HL-60 (cell line): ENCODE measurements around the gene ATP1B3.

Experiments used
- DNase-seq, 2 experiments: peaks; one replicate each; pipeline ENCODE4 v3.0.0-alpha.2; 2010 to 2020; ENCODE audit warnings: low read depth in 1 of 2, low spot score in 1 of 2
- H3K27ac ChIP-seq: fragments of 250-450 bp; sonication (Bioruptor Pico); replicated peaks from 2 replicates; pipeline ENCODE4 v1.5.1; 2020; ENCODE audit warnings: mild to moderate bottlenecking, moderate library complexity
- H3K27me3 ChIP-seq: fragments of 250-450 bp; sonication (Bioruptor Pico); 2 replicates; pipeline ENCODE4 v1.5.1; 2021; ENCODE audit warnings: mild to moderate bottlenecking, moderate library complexity; ENCODE audit not compliant: insufficient read depth, poor library complexity, severe bottlenecking
- H3K4me3 ChIP-seq: replicated peaks from 2 replicates; pipeline ENCODE4 v1.5.1; 2011; ENCODE audit warnings: mild to moderate bottlenecking, control low read depth, low read length; ENCODE audit not compliant: insufficient read depth
- CTCF ChIP-seq: IDR thresholded peaks from one replicate; pipeline ENCODE4 v1.5.1; 2011; ENCODE audit warnings: low read length, control low read depth, inconsistent platforms; ENCODE audit not compliant: insufficient read depth
- POLR2AphosphoS5 ChIP-seq: IDR thresholded peaks from 2 replicates; pipeline ENCODE4 v1.6.1; 2012; ENCODE audit warnings: low read depth
- REST ChIP-seq: IDR thresholded peaks from 2 replicates; pipeline ENCODE4 v1.6.1; 2012; ENCODE audit warnings: low read depth; ENCODE audit not compliant: insufficient replicate concordance
- SPI1 ChIP-seq: IDR thresholded peaks from 2 replicates; pipeline ENCODE4 v1.6.1; 2012; ENCODE audit warnings: low read depth, mild to moderate bottlenecking, borderline replicate concordance

The ATP1B3 gene

GRCh38 chr3:141830508-141830907 is 45.9 kb upstream of the ATP1B3 start:
- no peak for DNase-seq
- Histone ChIP-seq H3K27ac (no peak overlapping the region), H3K4me3 (no peak overlapping the region), H3K27me3 (no peaks in the 10 kb centered on the region)
- TF ChIP-seq POLR2AphosphoS5 = no peak
- no peak for TF ChIP-seq CTCF
- TF ChIP-seq REST = no peak
- TF ChIP-seq SPI1 = no peak

GRCh38 chr3:141834292-141834691 is 42.2 kb upstream of the ATP1B3 start:
- H3K4me3 ChIP-seq = no peak overlapping the region
- DNase-seq = no peak
- H3K27me3 ChIP-seq = no peaks in the 10 kb centered on the region
- H3K27ac ChIP-seq = no peak overlapping the region
- TF ChIP-seq CTCF = no peak

GRCh38 chr3:141835557-141836229 is 40.8 kb upstream of the ATP1B3 start:
- H3K27ac ChIP-seq = no peak overlapping the region
- no peak for DNase-seq
- no peaks in the 10 kb centered on the region for H3K27me3 ChIP-seq
- TF ChIP-seq CTCF = no peak
- H3K4me3 ChIP-seq = no peak overlapping the region

- no peak for TF ChIP-seq REST
- TF ChIP-seq POLR2AphosphoS5 = no peak
- TF ChIP-seq CTCF = no peak
Observed at GRCh38 chr3:141839389-141839788, 37.1 kb upstream of the ATP1B3 start.

More at GRCh38 chr3:141839389-141839788, 37.1 kb upstream of the ATP1B3 start:
- H3K27me3 ChIP-seq = no peaks in the 10 kb centered on the region
- H3K4me3 ChIP-seq = no peak overlapping the region
- no peak overlapping the region for H3K27ac ChIP-seq
- no peak for DNase-seq
